ENCODE measurements around the gene MORC1.

Gene MORC1

DNA sequence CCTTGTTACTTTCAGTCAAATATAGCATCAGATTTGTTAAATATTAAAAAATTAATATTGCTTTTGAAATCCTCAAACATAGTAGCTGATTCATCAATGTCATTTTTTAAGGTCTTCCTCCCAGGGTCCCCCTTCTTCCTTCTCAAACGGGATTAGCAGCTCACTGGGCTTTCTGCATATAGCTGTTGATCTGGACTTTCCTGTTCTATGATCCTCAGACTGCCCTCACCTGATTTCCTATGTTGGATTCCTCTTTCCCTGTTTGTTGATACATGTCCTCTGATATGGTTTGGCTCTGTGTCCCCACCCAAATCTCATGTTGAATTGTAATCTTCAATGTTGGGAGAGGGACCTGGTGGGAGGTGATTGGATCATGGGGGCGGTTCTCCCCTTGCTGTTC, 170.1 kb downstream of the MORC1 start:
- DNase-seq (ENCODE audit: low read depth in 2 of 3, low spot score in 2 of 3): no peak

DNA sequence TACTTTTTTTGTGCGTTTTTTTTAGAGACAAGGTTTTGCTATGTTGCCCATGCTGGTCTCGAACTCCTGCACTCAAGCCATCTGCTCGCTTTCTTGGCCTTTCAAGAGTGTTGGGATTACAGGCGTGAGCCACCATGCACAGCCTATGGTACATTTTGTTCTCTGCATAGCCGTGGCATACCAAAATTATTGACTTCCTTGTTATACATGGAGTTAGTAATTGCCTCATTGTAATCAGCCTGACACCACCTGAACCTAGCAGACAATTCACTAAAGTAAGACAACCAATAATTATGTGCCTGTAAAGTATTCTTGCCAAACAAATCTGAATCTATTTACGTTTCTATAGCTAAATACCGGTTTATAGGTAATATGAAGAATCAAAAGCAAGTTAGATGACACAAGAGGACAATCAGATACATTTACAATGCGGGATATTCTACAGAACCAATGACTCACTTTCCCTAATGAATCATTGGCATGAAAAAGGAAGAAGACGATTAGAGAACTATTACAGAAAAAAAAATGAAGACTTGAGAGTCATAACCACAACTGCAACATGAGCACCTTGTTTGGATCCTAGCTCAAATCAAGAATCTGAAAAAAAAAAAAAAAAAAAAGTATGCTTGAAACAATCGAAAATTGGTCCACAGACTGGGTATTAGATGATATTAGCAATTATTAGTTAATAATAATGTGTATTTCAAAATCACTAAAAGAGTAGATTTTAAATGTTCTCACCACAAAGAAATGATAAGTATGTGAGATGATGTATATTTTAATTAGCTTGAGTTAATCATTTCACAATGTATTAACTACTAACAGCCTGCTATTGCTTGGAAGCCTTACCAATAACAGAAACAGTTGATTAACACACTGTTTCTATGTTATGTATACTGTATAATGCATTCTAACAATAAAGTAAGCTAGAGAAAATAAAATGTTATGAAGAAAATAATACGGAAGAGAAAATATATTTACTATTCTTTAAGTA, 171.3 kb downstream of the MORC1 start:
- DNase-seq (ENCODE audit: low read depth in 2 of 3, low spot score in 2 of 3): no peak

DNA sequence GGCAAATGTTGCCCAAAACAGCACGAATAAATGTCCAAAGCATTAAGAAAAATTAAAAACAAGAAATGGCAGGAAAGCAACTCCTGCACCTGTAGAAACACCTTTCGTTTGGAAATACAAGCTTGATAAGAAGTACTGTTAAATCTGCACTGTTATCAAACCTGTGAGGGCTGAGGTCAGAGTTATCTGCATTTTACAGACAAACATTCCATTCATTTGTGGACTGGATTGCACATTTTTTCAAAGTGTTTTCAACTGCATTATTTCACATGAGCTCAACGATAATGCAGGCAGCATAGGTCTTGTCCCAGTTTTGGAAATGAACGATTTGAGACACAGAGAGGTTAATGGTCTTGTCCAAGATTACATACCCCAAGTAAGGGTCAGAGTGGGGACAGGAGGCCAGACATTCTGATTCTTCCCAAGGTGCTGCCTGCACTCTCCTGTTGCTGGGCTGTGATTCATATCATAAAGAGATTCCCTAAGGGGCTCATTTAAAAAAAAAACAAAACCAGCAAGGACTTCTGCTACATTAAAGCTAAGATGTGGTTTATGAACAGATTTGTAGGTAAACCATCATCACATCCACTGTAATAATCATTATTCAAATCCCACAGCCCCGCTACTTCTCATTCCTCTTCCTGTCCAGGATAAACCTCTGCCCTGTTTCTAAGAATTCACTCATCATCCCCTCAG, 177.2 kb downstream of the MORC1 start:
- no peak for DNase-seq (ENCODE audit: low read depth in 2 of 3, low spot score in 2 of 3)

DNA sequence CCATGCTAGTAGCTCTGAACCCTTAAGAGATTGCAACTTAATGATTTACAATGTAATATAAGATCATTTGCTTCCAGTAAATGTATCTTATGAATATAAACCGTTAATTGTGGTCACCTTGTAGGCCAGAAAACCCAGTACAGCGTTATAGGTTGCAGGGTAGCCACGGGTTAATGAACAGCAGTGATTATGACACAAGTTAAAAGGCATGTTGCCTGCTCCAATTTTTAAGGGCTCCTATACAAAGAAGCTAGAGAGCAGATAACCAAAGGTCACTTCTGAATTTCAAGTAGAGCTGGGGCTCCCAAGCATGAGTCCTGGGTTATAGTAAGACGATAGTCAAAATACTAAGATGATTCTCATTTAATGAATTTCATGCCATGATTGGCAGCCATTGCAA, 177.8 kb downstream of the MORC1 start:
- DNase-seq (ENCODE audit: low read depth in 2 of 3, low spot score in 2 of 3): no peak

DNA sequence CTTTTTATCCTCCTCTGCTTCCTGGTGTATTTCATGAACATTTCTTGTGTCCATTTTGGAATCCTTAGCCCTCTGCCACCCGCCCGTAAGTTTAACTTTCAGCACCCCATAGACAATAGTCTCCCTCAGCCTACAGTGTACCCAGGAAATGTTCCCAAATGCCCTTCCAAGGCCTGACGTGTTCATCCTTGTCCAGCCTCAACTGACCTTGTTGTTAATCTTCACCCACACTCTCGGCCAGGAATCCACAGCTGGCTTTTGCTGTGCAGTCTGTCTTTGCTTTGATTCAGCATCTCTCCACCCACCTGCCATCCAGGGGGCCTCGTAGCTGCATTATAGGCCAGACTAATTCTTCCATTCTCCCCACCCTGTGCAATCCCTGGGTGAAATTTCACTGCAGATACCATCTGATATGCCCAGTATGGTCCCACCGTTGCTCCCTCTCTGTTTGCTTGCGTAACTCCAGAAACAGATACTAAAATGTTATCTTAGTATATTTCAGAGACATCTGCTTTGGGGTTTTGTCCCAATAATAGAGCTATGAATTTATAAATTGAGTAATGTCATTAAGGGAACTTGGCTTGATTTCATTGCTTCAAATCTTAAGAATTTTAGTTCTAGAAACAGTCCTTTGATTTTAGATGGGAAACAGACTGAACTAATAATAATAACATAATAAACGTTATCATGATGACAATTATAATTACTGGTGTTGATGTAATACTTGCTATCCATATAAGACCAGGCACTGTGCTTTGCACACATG, 180.8 kb downstream of the MORC1 start:
- no peak for DNase-seq (ENCODE audit: low read depth in 2 of 3, low spot score in 2 of 3)

DNA sequence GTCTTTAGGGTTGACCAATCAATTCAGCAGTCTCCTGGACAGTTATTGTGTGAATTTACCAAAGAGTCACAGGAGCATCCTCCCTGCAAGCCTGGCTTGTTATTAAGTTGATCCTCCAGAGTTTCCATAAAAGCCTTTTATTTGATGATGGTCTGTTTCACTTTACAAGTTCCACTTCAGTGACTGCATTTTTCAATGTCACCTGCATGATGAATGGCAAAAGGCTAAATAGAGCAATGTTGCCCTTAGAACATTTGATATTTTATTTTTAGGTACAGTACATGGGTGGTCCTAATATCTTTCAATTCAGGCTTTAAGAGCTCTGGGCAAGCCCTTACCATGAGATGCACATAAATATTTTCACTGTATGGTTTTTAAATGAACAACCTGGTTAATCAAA, 186.9 kb downstream of the MORC1 start:
- DNase-seq (ENCODE audit: low read depth in 2 of 3, low spot score in 2 of 3): no peak

DNA sequence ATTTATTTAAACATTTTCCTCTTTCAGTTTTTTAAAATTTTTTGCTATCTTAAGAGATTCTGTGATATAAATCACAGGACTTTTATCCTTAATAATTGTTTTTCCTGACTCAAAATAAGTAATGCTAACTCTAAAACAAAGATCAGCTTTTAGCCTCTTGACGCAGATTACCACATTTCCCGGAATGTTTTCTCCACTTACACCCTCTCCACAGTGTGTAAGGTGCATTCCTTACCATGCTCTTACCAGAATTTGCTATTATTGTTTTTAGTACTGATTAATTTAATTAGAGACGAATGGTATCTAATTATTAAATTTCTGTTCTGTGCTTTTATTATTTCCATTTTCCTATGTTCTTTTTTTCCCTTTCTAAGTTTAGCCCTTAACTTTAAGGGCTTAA, 199.1 kb downstream of the MORC1 start:
- no peak for DNase-seq (ENCODE audit: low read depth in 2 of 3, low spot score in 2 of 3)

DNA sequence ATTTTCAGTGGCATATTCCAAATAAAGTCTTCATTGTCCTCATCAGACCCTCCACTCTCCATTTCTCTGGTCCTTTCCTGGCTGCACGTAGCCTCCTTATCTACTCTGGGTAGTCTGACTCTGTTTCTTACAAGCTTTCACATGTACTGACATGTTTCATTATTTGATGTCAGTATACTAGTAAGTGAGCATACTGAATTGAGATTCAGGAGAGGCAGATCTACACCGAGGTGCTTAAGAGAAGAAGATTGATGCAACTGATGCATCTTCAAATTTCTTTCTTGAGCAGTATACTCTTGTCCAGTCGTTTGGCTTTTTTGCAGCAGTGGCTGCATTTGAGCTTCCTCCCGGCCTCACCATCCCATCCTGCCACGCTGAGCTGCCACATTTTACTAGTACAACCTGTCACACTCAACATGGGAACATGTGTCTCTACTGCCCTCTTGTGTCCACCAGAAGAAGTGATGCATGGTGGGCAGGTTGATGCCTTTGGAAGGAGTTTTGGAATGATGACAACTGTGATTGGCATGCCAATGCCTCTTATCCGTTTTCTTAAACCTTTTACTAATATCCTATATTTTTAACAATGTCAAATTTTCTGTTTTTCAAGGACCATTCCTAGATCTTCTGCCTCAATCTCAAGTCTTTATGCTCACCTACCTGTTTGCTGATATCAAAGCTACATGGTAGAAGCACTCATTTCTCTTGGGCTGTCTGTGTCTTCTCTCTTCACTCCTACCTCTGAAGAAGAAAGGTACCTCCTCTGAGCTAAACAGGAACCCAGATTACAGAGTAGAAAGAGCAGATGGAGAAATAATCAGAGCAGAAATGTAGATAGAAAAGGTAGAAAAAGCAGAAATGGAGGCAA, 202.9 kb downstream of the MORC1 start:
- DNase-seq (ENCODE audit: low read depth in 2 of 3, low spot score in 2 of 3): peak in 2 of 3 experiments; percentile 13 to 23

DNA sequence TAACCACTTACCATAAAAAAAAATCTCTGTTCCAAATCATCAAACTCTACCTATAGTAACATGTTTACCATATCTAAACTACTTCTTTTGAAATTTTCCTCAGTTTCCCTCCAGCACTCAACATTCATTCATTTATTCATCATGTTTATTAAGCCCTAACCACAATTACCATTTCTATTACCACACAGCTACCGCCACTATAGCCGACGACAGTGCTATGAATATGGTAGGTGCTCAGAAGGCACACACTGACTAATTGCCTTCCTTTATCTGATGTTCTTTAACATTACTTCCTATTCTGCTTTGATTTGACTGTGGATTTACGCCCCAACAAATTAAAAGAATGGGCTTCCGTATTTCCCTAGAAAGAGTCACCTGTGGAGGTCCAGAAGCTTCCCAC, 208.1 kb downstream of the MORC1 start:
- no peak for DNase-seq (ENCODE audit: low read depth in 2 of 3, low spot score in 2 of 3)
